HEK293T (cell line): ENCODE measurements around the gene PRDM13.

Experiments used
- CTCF ChIA-PET: fragments of 350-600 bp; formaldehyde crosslinking; extraction: SDS; loops from one replicate; lab custom pipeline; 2021; ENCODE audit warnings: antibody characterized with exemption, inconsistent platforms; lab: Yijun Ruan, JAX
- POLR2A ChIA-PET: fragments of 350-600 bp; formaldehyde crosslinking; extraction: SDS; loops from one replicate; lab custom pipeline; 2020; ENCODE audit warnings: antibody characterized with exemption, inconsistent platforms; lab: Yijun Ruan, JAX
- DNase-seq: peaks from one replicate; pipeline ENCODE4 v3.0.0; 2012; ENCODE audit warnings: mixed read lengths; ENCODE audit errors: extremely low spot score
- ARNT ChIP-seq: fragments of 450-650 bp; IDR thresholded peaks from 2 replicates; pipeline ENCODE4 v1.6.1; 2017; ENCODE audit warnings: mild to moderate bottlenecking
- BHLHE40 ChIP-seq: fragments of 450-650 bp; IDR thresholded peaks from 2 replicates; pipeline ENCODE4 v1.6.1; 2016; ENCODE audit warnings: mild to moderate bottlenecking, moderate library complexity, borderline replicate concordance
- CTBP1 ChIP-seq: fragments of 450-650 bp; IDR thresholded peaks from 2 replicates; pipeline ENCODE4 v1.6.1; 2016; ENCODE audit warnings: borderline replicate concordance
- ELF4 ChIP-seq: fragments of 450-650 bp; IDR thresholded peaks from 2 replicates; pipeline ENCODE4 v1.6.1; 2017; ENCODE audit warnings: antibody characterized with exemption
- FOXK2 ChIP-seq: fragments of 450-650 bp; IDR thresholded peaks from 2 replicates; pipeline ENCODE4 v1.6.1; 2016; ENCODE audit warnings: mild to moderate bottlenecking
- FOXM1 ChIP-seq: fragments of 450-650 bp; IDR thresholded peaks from 2 replicates; pipeline ENCODE4 v1.6.1; 2017; ENCODE audit warnings: mild to moderate bottlenecking, borderline replicate concordance
- HDGF ChIP-seq: fragments of 450-650 bp; IDR thresholded peaks from 2 replicates; pipeline ENCODE4 v1.6.1; 2017; ENCODE audit warnings: antibody characterized with exemption, borderline replicate concordance
- L3MBTL2 ChIP-seq: fragments of 450-650 bp; conservative IDR thresholded peaks from 2 replicates; pipeline ENCODE4 v1.6.1; 2016; ENCODE audit warnings: mild to moderate bottlenecking
- LEF1 ChIP-seq: fragments of 450-650 bp; IDR thresholded peaks from 2 replicates; pipeline ENCODE4 v1.6.1; 2017; ENCODE audit warnings: mild to moderate bottlenecking, borderline replicate concordance
- NFRKB ChIP-seq: fragments of 450-650 bp; IDR thresholded peaks from 2 replicates; pipeline ENCODE4 v1.6.1; 2016; ENCODE audit warnings: mild to moderate bottlenecking, moderate library complexity
- SP1 ChIP-seq: fragments of 450-650 bp; IDR thresholded peaks from 2 replicates; pipeline ENCODE4 v1.6.1; 2017
- SUZ12 ChIP-seq: fragments of 450-650 bp; IDR thresholded peaks from 2 replicates; pipeline ENCODE4 v1.6.1; 2016; ENCODE audit warnings: mild to moderate bottlenecking
- TARDBP ChIP-seq: fragments of 450-650 bp; IDR thresholded peaks from 2 replicates; pipeline ENCODE4 v1.6.1; 2016
- ZNF384 ChIP-seq: fragments of 450-650 bp; IDR thresholded peaks from 2 replicates; pipeline ENCODE4 v1.6.1; 2016
- TF ChIP-seq, protein P1 (sequence below): fragments of 450-650 bp; IDR thresholded peaks from 2 replicates; pipeline ENCODE4 v1.6.1; 2016

Gene PRDM13

DNA sequence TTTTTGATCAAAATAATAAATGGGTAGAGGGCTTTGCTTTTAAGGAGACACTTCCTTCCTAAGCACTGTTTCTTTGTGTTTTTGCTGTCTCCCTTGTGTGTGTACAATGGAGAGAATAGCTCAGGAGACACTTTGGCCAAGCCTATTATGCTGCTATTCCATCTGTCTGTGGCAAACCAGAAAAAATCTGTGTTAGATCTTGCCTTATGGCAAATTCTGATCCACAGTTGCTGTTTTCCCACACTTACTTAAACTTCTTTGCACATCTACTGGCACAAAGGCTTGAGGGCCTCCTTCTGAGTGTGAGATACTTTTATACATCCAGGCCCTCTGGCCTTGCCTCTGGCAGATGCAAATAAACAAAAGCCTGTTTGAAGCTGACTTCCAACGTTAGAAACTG lies 53.6 kb downstream of the PRDM13 start:
- CTCF ChIA-PET, result interaction anchor here (0.9 kb wide), 1 partner anchor 10 kb away, joined by 4 read pairs; no protein-coding TSS in a partner anchor
- no peak for DNase-seq
- no peak for TF ChIP-seq ELF4
- TF ChIP-seq, protein P1, sequence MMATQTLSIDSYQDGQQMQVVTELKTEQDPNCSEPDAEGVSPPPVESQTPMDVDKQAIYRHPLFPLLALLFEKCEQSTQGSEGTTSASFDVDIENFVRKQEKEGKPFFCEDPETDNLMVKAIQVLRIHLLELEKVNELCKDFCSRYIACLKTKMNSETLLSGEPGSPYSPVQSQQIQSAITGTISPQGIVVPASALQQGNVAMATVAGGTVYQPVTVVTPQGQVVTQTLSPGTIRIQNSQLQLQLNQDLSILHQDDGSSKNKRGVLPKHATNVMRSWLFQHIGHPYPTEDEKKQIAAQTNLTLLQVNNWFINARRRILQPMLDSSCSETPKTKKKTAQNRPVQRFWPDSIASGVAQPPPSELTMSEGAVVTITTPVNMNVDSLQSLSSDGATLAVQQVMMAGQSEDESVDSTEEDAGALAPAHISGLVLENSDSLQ, result no peak
- TF ChIP-seq ZNF384, result no peak
- no peak for TF ChIP-seq SP1
- TF ChIP-seq L3MBTL2, result no peak
- no peak for TF ChIP-seq LEF1
- no peak for TF ChIP-seq NFRKB
- TF ChIP-seq BHLHE40, result no peak
- no peak for TF ChIP-seq SUZ12
- TF ChIP-seq ARNT, result no peak
- no peak for TF ChIP-seq FOXK2
- TF ChIP-seq TARDBP, result no peak
- no peak for TF ChIP-seq HDGF
- no peak for TF ChIP-seq CTBP1
- POLR2A ChIA-PET, result no interaction called here

DNA sequence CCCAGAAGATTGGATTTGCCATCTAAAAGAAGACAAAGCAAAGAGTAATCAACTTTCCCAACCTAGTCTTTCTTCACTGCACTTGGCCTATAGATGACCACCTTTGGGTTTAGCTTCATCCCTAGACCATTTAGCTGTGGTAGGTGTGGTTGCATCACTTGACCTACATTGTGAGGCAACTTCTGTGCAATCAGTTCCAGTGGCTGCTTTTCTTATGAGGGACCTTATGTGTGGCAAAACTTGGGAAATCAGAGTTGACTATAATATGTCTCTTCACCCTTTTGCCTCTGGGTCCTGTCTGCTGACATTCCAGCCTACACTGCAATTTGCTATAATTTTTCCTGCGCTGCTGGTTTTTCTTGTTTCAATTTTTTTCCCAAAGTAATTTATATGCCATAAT lies 55.2 kb downstream of the PRDM13 start:
- POLR2A ChIA-PET, result no interaction called here
- no peak for DNase-seq
- no peak for TF ChIP-seq NFRKB
- TF ChIP-seq L3MBTL2, result no peak
- TF ChIP-seq LEF1, result no peak
- TF ChIP-seq FOXK2, result no peak
- CTCF ChIA-PET, result interaction anchor here (0.7 kb wide), 1 partner anchor 25 kb away, joined by 3 read pairs; no protein-coding TSS in a partner anchor

DNA sequence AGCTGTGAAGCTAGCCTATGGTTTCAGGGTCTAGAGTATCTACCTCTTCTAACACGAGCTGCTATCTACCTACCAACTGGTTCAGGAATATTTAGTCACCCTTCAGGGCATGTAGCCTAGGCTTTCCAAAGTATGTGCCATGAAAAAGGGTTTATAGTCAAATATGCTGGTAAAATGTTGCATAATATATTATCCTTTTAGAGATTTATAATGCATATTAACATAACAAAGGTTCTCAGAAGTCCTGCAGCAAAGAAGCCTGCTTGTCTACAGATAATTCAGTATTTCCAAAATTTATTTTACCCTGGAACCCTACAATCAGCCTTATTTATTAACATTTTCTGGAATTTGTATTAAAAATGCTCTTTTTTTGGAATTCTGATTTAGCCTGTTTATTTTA lies 56.0 kb downstream of the PRDM13 start:
- DNase-seq, result no peak
- TF ChIP-seq LEF1 (no peak), L3MBTL2 (no peak), ELF4 (no peak), FOXM1 (no peak), TARDBP (no peak)
- TF ChIP-seq, protein P1, result no peak
- ChIA-PET POLR2A (no interaction called here), CTCF (no interaction called here)
